SK-N-MC (cell line): ENCODE data around the gene RTKN2.

Experiments used
- EZH2 ChIP-seq: fragments of 200-600 bp; sonication (generic); IDR thresholded peaks from one replicate; pipeline ENCODE4 v1.6.1; 2017; ENCODE audit warnings: antibody characterized with exemption
- FOXP2 ChIP-seq: optimal IDR thresholded peaks from 2 replicates; pipeline ENCODE3; 2011; ENCODE audit warnings: mild to moderate bottlenecking, moderate library complexity; ENCODE audit not compliant: insufficient read depth; ENCODE audit errors: extremely low read length, control extremely low read depth
- POLR2AphosphoS5 ChIP-seq: IDR thresholded peaks from 2 replicates; pipeline ENCODE4 v1.6.1; 2012; ENCODE audit warnings: mild to moderate bottlenecking, low read depth, low read length, borderline replicate concordance

GRCh38 chr10:62196528-62196927 lies 72.1 kb downstream of the RTKN2 start:
- TF ChIP-seq EZH2, result no peak
- TF ChIP-seq POLR2AphosphoS5, result no peak
- no peak for TF ChIP-seq FOXP2
